ENCODE measurements around the gene ECHDC3. TPM values are rescaled to one million over a fixed set of nuclear protein-coding genes. Genes with fewer than 3 reads are reported as not detected.
A peak's percentile ranks its signal among the peaks of the same experiment; 100 is the strongest.

Gene ECHDC3
- total and polyA plus RNA-seq, 2 of the 13 experiments (the other 11 are each of a cell fraction or from before 2014, with no cell fraction given): not detected

- 0 out of 2 replicates have a peak, but pooled peaks have one; percentile 47 for TF ChIP-seq ZBED4 (CRISPR knock-in tag; IDR thresholded peaks at IDR 0.05; ENCODE audit: borderline replicate concordance)
- no peak for TF ChIP-seq ZNF619 (CRISPR knock-in tag; IDR thresholded peaks at IDR 0.05)
- peak; percentile 88 for TF ChIP-seq FOSL2 (CRISPR knock-in tag; IDR thresholded peaks at IDR 0.05)
- TF ChIP-seq ZNF414 (CRISPR knock-in tag; IDR thresholded peaks at IDR 0.05): peak; percentile 76; the same call in 1 of the 2 replicates
- no peak for TF ChIP-seq MBD4 (IDR thresholded peaks at IDR 0.05; ENCODE audit: borderline replicate concordance, low read length)
- no peak for TF ChIP-seq SAFB2 (CRISPR knock-in tag; IDR thresholded peaks at IDR 0.05; ENCODE audit: borderline replicate concordance, low read depth)
- TF ChIP-seq ZNF580 (CRISPR knock-in tag; IDR thresholded peaks at IDR 0.05; ENCODE audit: borderline replicate concordance, low read depth): no peak
- peak; percentile 81; the same call in 1 of the 2 replicates for TF ChIP-seq ZNF280D (CRISPR knock-in tag; IDR thresholded peaks at IDR 0.05)
- TF ChIP-seq ATM (IDR thresholded peaks at IDR 0.05; ENCODE audit: borderline replicate concordance): no peak
- TF ChIP-seq HNRNPK (IDR thresholded peaks at IDR 0.05; ENCODE audit: low read depth, low read length, poor library complexity, severe bottlenecking): no peak
- TF ChIP-seq ZNF709 (CRISPR knock-in tag; IDR thresholded peaks at IDR 0.05): no peak
- TF ChIP-seq MAFF (IDR thresholded peaks at IDR 0.05; ENCODE audit: low read depth, low read length): peak; percentile 31
- TF ChIP-seq STAT5B (CRISPR knock-in tag; IDR thresholded peaks at IDR 0.05): no peak; the same call in 1 of the 2 replicates
- no peak for TF ChIP-seq ONECUT2 (CRISPR knock-in tag; IDR thresholded peaks at IDR 0.05)
- no peak for TF ChIP-seq MXD1 (CRISPR knock-in tag; IDR thresholded peaks at IDR 0.05)
- no peak for TF ChIP-seq ZNF282 (IDR thresholded peaks at IDR 0.05; ENCODE audit: partially characterized antibody)
These were observed 26.2 kb upstream of the ECHDC3 start (continued) for GRCh38 chr10:11715815-11716494.

All from HepG2 (cell line).